ENCODE results near the gene GAB1. TPM values are rescaled to one million over a fixed set of nuclear protein-coding genes. Genes with fewer than 3 reads are reported as not detected.

GAB1 gene
- total and polyA plus RNA-seq, 3 donors from 2014 or later = 19.7 to 64.5 (median 61.3) TPM

- TF ChIP-seq CTCF (IDR thresholded peaks at IDR 0.05) = no peak
- TF ChIP-seq POLR2A (IDR thresholded peaks at IDR 0.05) = no peak
- intact Hi-C loops (cut with DNase I; ENCODE audit: low total_unique reads) = no loop called here
- no peaks in the 10 kb centered on the region for H3K9me3 ChIP-seq
- H3K27me3 ChIP-seq = no peaks in the 10 kb centered on the region
- no peaks in the 10 kb centered on the region for H3K36me3 ChIP-seq (ENCODE audit: low read depth, missing control alignments)
- no peak overlapping the region for H3K27ac ChIP-seq
- WGBS, 2 donors = 86 to 88% methylated on average over 8 of the region's 8 CpGs
- no peak overlapping the region for H3K4me3 ChIP-seq
- no peak for DNase-seq
- no peaks in the 10 kb centered on the region for H3K4me1 ChIP-seq
These were observed 161.3 kb downstream of the GAB1 start for GRCh38 chr4:143498021-143498420.

DNA sequence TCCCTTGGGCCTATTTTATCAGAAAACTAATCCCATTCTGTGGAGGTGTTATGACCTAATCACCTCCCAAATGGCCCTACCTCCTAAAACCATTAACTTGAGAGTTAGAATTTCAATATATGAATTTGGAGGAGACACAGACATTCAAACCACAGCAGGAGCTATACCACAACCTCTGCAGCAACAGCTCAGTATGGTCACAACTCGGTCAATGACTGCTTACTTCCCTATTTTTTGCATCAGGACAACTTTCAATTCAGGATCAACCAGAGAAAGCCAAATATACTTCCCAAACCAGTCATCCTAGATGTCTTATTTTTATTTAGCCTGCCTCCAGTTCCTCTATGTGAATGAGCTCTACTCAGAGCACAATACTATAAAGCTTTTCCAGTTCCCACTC is 165.6 kb downstream of the GAB1 start:
- DNase-seq = no peak
- TF ChIP-seq POLR2A (IDR thresholded peaks at IDR 0.05) = no peak
- TF ChIP-seq CTCF (IDR thresholded peaks at IDR 0.05) = no peak
- intact Hi-C loops (cut with DNase I; ENCODE audit: low total_unique reads) = no loop called here
- WGBS, 2 donors = 82 to 89% methylated on average over 1 of the region's 1 CpG
- no peaks in the 10 kb centered on the region for H3K4me1 ChIP-seq
- no peaks in the 10 kb centered on the region for H3K9me3 ChIP-seq
- no peak overlapping the region for H3K4me3 ChIP-seq
- H3K27ac ChIP-seq = no peak overlapping the region
- no peaks in the 10 kb centered on the region for H3K36me3 ChIP-seq (ENCODE audit: low read depth, missing control alignments)
- H3K27me3 ChIP-seq = no peaks in the 10 kb centered on the region

GRCh38 chr4:143506031-143506430 is 169.4 kb downstream of the GAB1 start:
- DNase-seq = no peak
- Histone ChIP-seq H3K27me3 (no peaks in the 10 kb centered on the region), H3K4me3 (no peak overlapping the region), H3K27ac (no peak overlapping the region), H3K4me1 (peaks cover 3% of the 10 kb centered on the region), H3K36me3 (ENCODE audit: low read depth, missing control alignments) (no peaks in the 10 kb centered on the region), H3K9me3 (no peaks in the 10 kb centered on the region)
- intact Hi-C loops (cut with DNase I; ENCODE audit: low total_unique reads) = no loop called here
- TF ChIP-seq POLR2A (IDR thresholded peaks at IDR 0.05) (no peak), CTCF (IDR thresholded peaks at IDR 0.05) (no peak)
- 89 to 94% methylated on average over 1 of the region's 1 CpG for WGBS, 2 donors

DNA sequence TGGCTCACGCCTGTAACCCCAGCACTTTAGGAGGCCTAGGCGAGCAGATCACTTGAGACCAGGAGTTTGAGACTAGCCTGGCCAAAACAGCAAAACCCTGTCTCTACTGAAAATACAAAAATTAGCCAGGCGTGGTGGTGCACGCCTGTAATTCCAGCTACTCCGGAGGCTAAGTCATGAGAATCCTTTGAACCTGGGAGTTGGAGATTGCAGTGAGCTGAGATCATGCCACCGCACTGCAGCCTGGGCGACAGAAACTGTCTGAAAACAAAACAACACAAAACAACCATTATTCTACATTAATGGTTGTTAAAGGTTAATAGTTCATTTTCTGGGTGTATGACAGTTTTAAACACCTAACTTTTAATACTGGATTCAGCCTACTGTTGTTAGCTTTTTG is 175.2 kb downstream of the GAB1 start:
- WGBS, 2 donors = 62 to 75% methylated on average over 7 of the region's 7 CpGs
- no peak overlapping the region for H3K27ac ChIP-seq
- no peaks in the 10 kb centered on the region for H3K36me3 ChIP-seq (ENCODE audit: low read depth, missing control alignments)
- TF ChIP-seq CTCF (IDR thresholded peaks at IDR 0.05) (no peak), POLR2A (IDR thresholded peaks at IDR 0.05) (no peak)
- intact Hi-C loops (cut with DNase I; ENCODE audit: low total_unique reads) = no loop called here
- DNase-seq = no peak
- no peaks in the 10 kb centered on the region for H3K9me3 ChIP-seq
- peaks cover 8% of the 10 kb centered on the region for H3K4me1 ChIP-seq
- H3K4me3 ChIP-seq = no peak overlapping the region
- H3K27me3 ChIP-seq = no peaks in the 10 kb centered on the region

DNA sequence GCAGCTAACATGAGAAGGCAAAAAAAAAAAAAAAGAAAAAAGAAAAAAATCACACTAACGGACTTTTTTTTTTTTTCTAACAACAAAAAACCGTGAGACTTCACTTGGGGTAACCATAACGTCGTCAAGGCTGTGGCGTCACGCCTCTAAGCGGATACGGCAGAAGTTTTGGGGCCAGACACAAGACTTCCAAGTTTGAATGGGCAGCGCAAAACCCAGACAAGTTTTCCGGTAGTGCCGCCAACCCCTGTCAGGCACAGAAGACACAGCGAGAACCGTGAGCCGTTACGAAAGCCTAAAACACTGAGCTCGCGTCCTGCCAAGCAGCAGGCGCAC is 176.3 kb downstream of the GAB1 start:
- intact Hi-C loops (cut with DNase I; ENCODE audit: low total_unique reads) = no loop called here
- H3K4me1 ChIP-seq = peaks cover 8% of the 10 kb centered on the region

More for the DNA sequence above, 176.3 kb downstream of the GAB1 start:
- H3K4me3 ChIP-seq = peak overlapping the region; percentile 85 to 95
- 0% methylated on average over 18 of the region's 18 CpGs for WGBS, 2 donors
- H3K36me3 ChIP-seq (ENCODE audit: low read depth, missing control alignments) = no peaks in the 10 kb centered on the region
- TF ChIP-seq POLR2A (IDR thresholded peaks at IDR 0.05) (no peak), CTCF (IDR thresholded peaks at IDR 0.05) (no peak)
- no peaks in the 10 kb centered on the region for H3K9me3 ChIP-seq
- no peaks in the 10 kb centered on the region for H3K27me3 ChIP-seq
- peak overlapping the region; percentile 97 for H3K27ac ChIP-seq
- no peak for DNase-seq

Measured in testis (tissue), 3 donors.